ENCODE data around the gene CTIF.

GRCh38 chr18:48581206-48581605 lies 42.4 kb downstream of the CTIF start:
- TF ChIP-seq CTCF (IDR thresholded peaks at IDR 0.05) (no peak), ZFX (IDR thresholded peaks at IDR 0.05; ENCODE audit: borderline replicate concordance) (no peak)

Measured in 22Rv1 (cell line).